ENCODE data around the gene POP4. TPM values are rescaled to one million over a fixed set of nuclear protein-coding genes. Genes with fewer than 3 reads are reported as not detected.

Gene POP4
- total and polyA plus RNA-seq, 2 experiments from 2014 or later, result 68.9 to 91.8 TPM

- H3K36me3 ChIP-seq (replicated peaks; ENCODE audit: insufficient read depth, low read depth), result no peaks in the 10 kb centered on the region
- H4K20me1 ChIP-seq (ENCODE audit: insufficient read depth, poor library complexity, severe bottlenecking), result no peaks in the 10 kb centered on the region
- no peak overlapping the region for H3K27ac ChIP-seq
- no peaks in the 10 kb centered on the region for H3K9me2 ChIP-seq (replicated peaks; ENCODE audit: insufficient read depth)
- no peak for DNase-seq (ENCODE audit: low spot score)
- H3K4me2 ChIP-seq, result no peak overlapping the region
- H3K9me3 ChIP-seq (ENCODE audit: low read depth), result no peaks in the 10 kb centered on the region
- no peak for TF ChIP-seq EZH2 (IDR thresholded peaks at IDR 0.05; ENCODE audit: borderline replicate concordance)
- no peak for TF ChIP-seq CTCF (IDR thresholded peaks at IDR 0.05; ENCODE audit: poor library complexity)
- H3K4me3 ChIP-seq, result no peak overlapping the region
- 92% methylated on average over 12 of the region's 15 CpGs for WGBS (ENCODE audit: low lambda C conversion rate, missing lambda C conversion rate)
- H2AFZ ChIP-seq, result no peak overlapping the region
- no peaks in the 10 kb centered on the region for H3K27me3 ChIP-seq
- H3K4me1 ChIP-seq (ENCODE audit: insufficient read depth), result no peaks in the 10 kb centered on the region
- H3K79me2 ChIP-seq, result no peaks in the 10 kb centered on the region
These were observed 14.9 kb downstream of the POP4 start for GRCh38 chr19:29620931-29621351.

GRCh38 chr19:29622166-29623070 is 16.3 kb downstream of the POP4 start:
- H3K36me3 ChIP-seq (replicated peaks; ENCODE audit: insufficient read depth, low read depth), result no peaks in the 10 kb centered on the region
- no peaks in the 10 kb centered on the region for H3K9me2 ChIP-seq (replicated peaks; ENCODE audit: insufficient read depth)
- H3K9me3 ChIP-seq (ENCODE audit: low read depth), result no peaks in the 10 kb centered on the region
- no peaks in the 10 kb centered on the region for H3K4me1 ChIP-seq (ENCODE audit: insufficient read depth)
- no peak for TF ChIP-seq CTCF (IDR thresholded peaks at IDR 0.05; ENCODE audit: poor library complexity)
- no peak for TF ChIP-seq EZH2 (IDR thresholded peaks at IDR 0.05; ENCODE audit: borderline replicate concordance)
- no peak for TF ChIP-seq EZH2phosphoT487 (IDR thresholded peaks at IDR 0.05; ENCODE audit: low read depth, severe bottlenecking, unreplicated experiment)
- no peak overlapping the region for H3K4me3 ChIP-seq
- H4K20me1 ChIP-seq (ENCODE audit: insufficient read depth, poor library complexity, severe bottlenecking), result no peaks in the 10 kb centered on the region
- no peak overlapping the region for H3K4me2 ChIP-seq
- no peaks in the 10 kb centered on the region for H3K79me2 ChIP-seq
- H2AFZ ChIP-seq, result no peak overlapping the region
- DNase-seq (ENCODE audit: low spot score), result no peak
- no peak overlapping the region for H3K27ac ChIP-seq
- 89% methylated on average over 22 of the region's 23 CpGs for WGBS (ENCODE audit: low lambda C conversion rate, missing lambda C conversion rate)
- no peaks in the 10 kb centered on the region for H3K27me3 ChIP-seq

GRCh38 chr19:29623726-29624488 is 17.8 kb downstream of the POP4 start:
- WGBS (ENCODE audit: low lambda C conversion rate, missing lambda C conversion rate), result 89% methylated on average over 18 of the region's 18 CpGs
- Histone ChIP-seq H3K9me3 (ENCODE audit: low read depth) (no peaks in the 10 kb centered on the region), H3K4me2 (no peak overlapping the region), H3K9me2 (replicated peaks; ENCODE audit: insufficient read depth) (no peaks in the 10 kb centered on the region), H3K79me2 (no peaks in the 10 kb centered on the region), H3K27me3 (no peaks in the 10 kb centered on the region), H4K20me1 (ENCODE audit: insufficient read depth, poor library complexity, severe bottlenecking) (no peaks in the 10 kb centered on the region), H3K4me1 (ENCODE audit: insufficient read depth) (no peaks in the 10 kb centered on the region), H3K4me3 (no peak overlapping the region), H3K27ac (no peak overlapping the region), H3K36me3 (replicated peaks; ENCODE audit: insufficient read depth, low read depth) (no peaks in the 10 kb centered on the region), H2AFZ (no peak overlapping the region)
- TF ChIP-seq EZH2phosphoT487 (IDR thresholded peaks at IDR 0.05; ENCODE audit: low read depth, severe bottlenecking, unreplicated experiment) (no peak), CTCF (IDR thresholded peaks at IDR 0.05; ENCODE audit: poor library complexity) (no peak), EZH2 (IDR thresholded peaks at IDR 0.05; ENCODE audit: borderline replicate concordance) (no peak)
- no peak for DNase-seq (ENCODE audit: low spot score)

All from hepatocyte (in vitro differentiated cells).